Skeletal muscle satellite cell (primary cell): ENCODE data around the gene CRTAC1.

ENCODE experiments used
- H3K27me3 ChIP-seq: 2 replicates; pipeline ENCODE4 v1.7.0; 2013; ENCODE audit warnings: low read length; ENCODE audit not compliant: control insufficient read depth, insufficient read depth
- H3K36me3 ChIP-seq: 2 replicates; pipeline ENCODE4 v1.7.0; 2013; ENCODE audit warnings: mild to moderate bottlenecking, control low read depth, low read length; ENCODE audit not compliant: insufficient read depth
- H3K4me1 ChIP-seq: 2 replicates; pipeline ENCODE4 v1.7.0; 2013; ENCODE audit warnings: low read length; ENCODE audit not compliant: control insufficient read depth, insufficient read depth
- H3K4me2 ChIP-seq: 2 replicates; pipeline ENCODE4 v1.7.0; 2013; ENCODE audit warnings: mild to moderate bottlenecking, low read length
- H3K4me3 ChIP-seq: 2 replicates; pipeline ENCODE4 v1.7.0; 2013; ENCODE audit warnings: low read length
- H3K9ac ChIP-seq: 2 replicates; pipeline ENCODE4 v1.7.0; 2013; ENCODE audit warnings: mild to moderate bottlenecking, low read depth, low read length, moderate library complexity
- H3K9me3 ChIP-seq: replicated peaks from 2 replicates; pipeline ENCODE4 v1.7.0; 2013; ENCODE audit warnings: mild to moderate bottlenecking, control low read depth, low read length

Gene CRTAC1

GRCh38 chr10:98028168-98028770 is 2.2 kb downstream of the CRTAC1 start:
- Histone ChIP-seq H3K4me3 (no peak overlapping the region), H3K9ac (no peak overlapping the region), H3K9me3 (no peaks in the 10 kb centered on the region), H3K36me3 (no peaks in the 10 kb centered on the region), H3K4me2 (no peak overlapping the region), H3K4me1 (no peaks in the 10 kb centered on the region), H3K27me3 (peaks cover 85% of the 10 kb centered on the region)

- no peaks in the 10 kb centered on the region for H3K4me1 ChIP-seq
- no peaks in the 10 kb centered on the region for H3K9me3 ChIP-seq
- H3K36me3 ChIP-seq: no peaks in the 10 kb centered on the region
- H3K9ac ChIP-seq: no peak overlapping the region
- no peak overlapping the region for H3K4me3 ChIP-seq
- H3K27me3 ChIP-seq: peaks cover 60% of the 10 kb centered on the region
- H3K4me2 ChIP-seq: no peak overlapping the region
Measured at GRCh38 chr10:98023024-98023423, 7.4 kb downstream of the CRTAC1 start.

GRCh38 chr10:98020784-98021183 is 9.6 kb downstream of the CRTAC1 start:
- Histone ChIP-seq H3K9ac (no peak overlapping the region), H3K9me3 (no peaks in the 10 kb centered on the region), H3K27me3 (peaks cover 59% of the 10 kb centered on the region), H3K4me2 (no peak overlapping the region), H3K36me3 (no peaks in the 10 kb centered on the region), H3K4me3 (no peak overlapping the region), H3K4me1 (no peaks in the 10 kb centered on the region)

GRCh38 chr10:98020254-98020653 is 10.2 kb downstream of the CRTAC1 start:
- no peak overlapping the region for H3K9ac ChIP-seq
- H3K4me2 ChIP-seq: no peak overlapping the region
- H3K27me3 ChIP-seq: peaks cover 56% of the 10 kb centered on the region
- H3K36me3 ChIP-seq: no peaks in the 10 kb centered on the region
- no peaks in the 10 kb centered on the region for H3K9me3 ChIP-seq
- H3K4me1 ChIP-seq: no peaks in the 10 kb centered on the region
- H3K4me3 ChIP-seq: no peak overlapping the region

DNA sequence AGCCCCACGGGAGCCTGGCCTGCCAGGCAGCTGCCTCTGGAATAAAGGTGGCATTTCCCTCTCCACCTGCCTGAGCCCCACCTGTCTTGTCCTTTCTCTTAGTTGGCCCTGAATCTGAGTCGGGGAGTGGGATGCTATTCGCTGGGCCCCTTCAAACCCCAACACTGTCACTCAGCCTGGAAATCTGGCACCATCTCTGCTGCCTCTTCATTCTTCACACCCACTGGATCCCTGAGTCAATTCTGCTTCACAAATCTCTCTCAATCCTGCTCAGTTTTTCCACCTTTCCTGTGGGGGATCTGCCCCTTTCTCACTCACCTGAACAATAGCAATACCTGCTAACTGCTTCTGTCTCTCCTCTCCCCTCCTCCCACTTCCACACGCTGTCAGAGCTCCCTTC is 10.6 kb downstream of the CRTAC1 start:
- Histone ChIP-seq H3K27me3 (peaks cover 52% of the 10 kb centered on the region), H3K4me3 (no peak overlapping the region), H3K36me3 (no peaks in the 10 kb centered on the region), H3K4me2 (no peak overlapping the region), H3K9me3 (no peaks in the 10 kb centered on the region), H3K4me1 (no peaks in the 10 kb centered on the region), H3K9ac (no peak overlapping the region)

- Histone ChIP-seq H3K9ac (no peak overlapping the region), H3K36me3 (no peaks in the 10 kb centered on the region), H3K4me1 (no peaks in the 10 kb centered on the region)
Measured at GRCh38 chr10:98016772-98017475, 13.5 kb downstream of the CRTAC1 start.

GRCh38 chr10:98013776-98014175 is 16.6 kb downstream of the CRTAC1 start:
- H3K9ac ChIP-seq: no peak overlapping the region
- H3K9me3 ChIP-seq: no peaks in the 10 kb centered on the region
- H3K4me3 ChIP-seq: no peak overlapping the region
- H3K36me3 ChIP-seq: no peaks in the 10 kb centered on the region
- no peak overlapping the region for H3K4me2 ChIP-seq
- peaks cover 27% of the 10 kb centered on the region for H3K27me3 ChIP-seq
- no peaks in the 10 kb centered on the region for H3K4me1 ChIP-seq

More at GRCh38 chr10:98016772-98017475, 13.5 kb downstream of the CRTAC1 start:
- H3K4me3 ChIP-seq: no peak overlapping the region
- no peaks in the 10 kb centered on the region for H3K9me3 ChIP-seq
- no peak overlapping the region for H3K4me2 ChIP-seq
- peaks cover 38% of the 10 kb centered on the region for H3K27me3 ChIP-seq

GRCh38 chr10:98013122-98013521 is 17.3 kb downstream of the CRTAC1 start:
- Histone ChIP-seq H3K9me3 (no peaks in the 10 kb centered on the region), H3K4me2 (no peak overlapping the region), H3K4me1 (no peaks in the 10 kb centered on the region)

GRCh38 chr10:98012644-98013043 is 17.8 kb downstream of the CRTAC1 start:
- Histone ChIP-seq H3K4me2 (no peak overlapping the region), H3K9me3 (no peaks in the 10 kb centered on the region), H3K4me3 (no peak overlapping the region), H3K4me1 (no peaks in the 10 kb centered on the region), H3K36me3 (no peaks in the 10 kb centered on the region), H3K9ac (no peak overlapping the region), H3K27me3 (peaks cover 29% of the 10 kb centered on the region)

More at GRCh38 chr10:98013122-98013521, 17.3 kb downstream of the CRTAC1 start:
- Histone ChIP-seq H3K36me3 (no peaks in the 10 kb centered on the region), H3K9ac (no peak overlapping the region), H3K27me3 (peaks cover 25% of the 10 kb centered on the region), H3K4me3 (no peak overlapping the region)

- no peaks in the 10 kb centered on the region for H3K9me3 ChIP-seq
- no peaks in the 10 kb centered on the region for H3K36me3 ChIP-seq
- H3K4me3 ChIP-seq: no peak overlapping the region
- H3K4me1 ChIP-seq: no peaks in the 10 kb centered on the region
- H3K4me2 ChIP-seq: no peak overlapping the region
- H3K27me3 ChIP-seq: peaks cover 25% of the 10 kb centered on the region
- no peak overlapping the region for H3K9ac ChIP-seq
Measured at GRCh38 chr10:98010939-98011685, 19.3 kb downstream of the CRTAC1 start.

DNA sequence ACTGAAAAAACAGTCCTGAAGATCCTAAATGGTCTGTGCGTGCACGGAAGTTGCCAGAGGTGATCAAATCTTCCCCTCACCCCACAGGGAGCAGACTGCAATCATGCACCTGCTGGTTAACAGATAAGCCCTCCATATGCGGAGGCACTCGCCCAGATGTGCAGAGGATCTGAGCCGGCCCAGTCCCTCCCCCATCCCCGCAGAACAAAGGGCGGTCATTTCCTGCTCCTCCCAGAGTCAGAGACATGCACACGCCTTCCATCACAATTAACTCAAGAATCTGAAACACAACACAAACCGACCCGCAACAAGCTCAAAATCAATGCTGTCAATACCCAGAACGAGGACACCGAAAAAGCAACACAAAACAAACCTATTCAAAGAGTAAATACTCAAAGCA is 24.2 kb downstream of the CRTAC1 start:
- H3K4me1 ChIP-seq: no peaks in the 10 kb centered on the region

More for the DNA sequence above, 24.2 kb downstream of the CRTAC1 start:
- Histone ChIP-seq H3K27me3 (peaks cover 15% of the 10 kb centered on the region), H3K9ac (no peak overlapping the region), H3K36me3 (no peaks in the 10 kb centered on the region), H3K9me3 (no peaks in the 10 kb centered on the region), H3K4me2 (no peak overlapping the region), H3K4me3 (no peak overlapping the region)
